DND-41 (cell line): ENCODE data around the gene AKAP8.
A peak's percentile ranks its signal among the peaks of the same experiment; 100 is the strongest.

ENCODE experiments used
- ATAC-seq: fragments of 200-7000 bp; cut with Tn5 transposase; 3 replicates; pipeline ENCODE4 v1.9.1; 2021; ENCODE audit warnings: low read depth; ENCODE audit not compliant: insufficient read depth
- DNase-seq: peaks from one replicate; pipeline ENCODE4 v3.0.0-alpha.2; 2020
- H2AFZ ChIP-seq: 2 replicates; pipeline ENCODE4 v1.6.0; 2012; ENCODE audit warnings: low read depth, low read length
- H3K27ac ChIP-seq: 2 replicates; pipeline ENCODE4 v1.5.1; 2012; ENCODE audit warnings: low read length, inconsistent platforms
- H3K27me3 ChIP-seq: fragments of 200-600 bp; sonication (generic); 2 replicates; pipeline ENCODE4 v1.6.0; 2012; ENCODE audit warnings: low read length, mild to moderate bottlenecking, inconsistent platforms; ENCODE audit not compliant: insufficient read depth, poor library complexity
- H3K36me3 ChIP-seq: 2 replicates; pipeline ENCODE4 v1.5.1; 2012; ENCODE audit warnings: low read length, inconsistent platforms; ENCODE audit not compliant: insufficient read depth
- H3K4me1 ChIP-seq: 2 replicates; pipeline ENCODE4 v1.5.1; 2012; ENCODE audit warnings: mild to moderate bottlenecking, low read length; ENCODE audit not compliant: insufficient read depth
- H3K4me2 ChIP-seq: 2 replicates; pipeline ENCODE4 v1.6.0; 2012; ENCODE audit warnings: mild to moderate bottlenecking, moderate library complexity, low read length, inconsistent platforms; ENCODE audit not compliant: insufficient read depth
- H3K4me3 ChIP-seq, 2 experiments: fragments of 200-600 bp in 1 of 2; shearing (Covaris generic) in 1 of 2; 2 replicates each; pipeline ENCODE4 v1.5.1; 2012 to 2016; ENCODE audit warnings: inconsistent platforms in 2 of 2, low read length in 2 of 2, mild to moderate bottlenecking in 2 of 2, low read depth in 1 of 2, moderate library complexity in 1 of 2
- H3K79me2 ChIP-seq: 2 replicates; pipeline ENCODE4 v1.6.0; 2012; ENCODE audit warnings: low read length, inconsistent platforms; ENCODE audit not compliant: insufficient read depth
- H3K9ac ChIP-seq: 2 replicates; pipeline ENCODE4 v1.6.0; 2012; ENCODE audit warnings: low read depth, mild to moderate bottlenecking, inconsistent platforms, low read length, moderate library complexity
- H3K9me3 ChIP-seq: 2 replicates; pipeline ENCODE4 v1.5.1; 2012; ENCODE audit warnings: low read length, moderate library complexity, mild to moderate bottlenecking, inconsistent platforms; ENCODE audit not compliant: insufficient read depth, severe bottlenecking
- H4K20me1 ChIP-seq: 2 replicates; pipeline ENCODE4 v1.6.0; 2012; ENCODE audit warnings: low read length; ENCODE audit not compliant: insufficient read depth
- CTCF ChIP-seq: IDR thresholded peaks from 2 replicates; pipeline ENCODE4 v1.5.1; 2012; ENCODE audit warnings: borderline replicate concordance, low read length, moderate library complexity, mild to moderate bottlenecking; ENCODE audit not compliant: poor library complexity, severe bottlenecking; ENCODE audit errors: extremely low read depth
- EZH2 ChIP-seq: IDR thresholded peaks from 3 replicates; pipeline ENCODE4 v1.6.1; 2012; ENCODE audit warnings: borderline replicate concordance, low read depth, mild to moderate bottlenecking, moderate library complexity, low read length, inconsistent platforms; ENCODE audit not compliant: severe bottlenecking

The AKAP8 gene

GRCh38 chr19:15379083-15379998, at the start of gene AKAP8:
Gene AKAP8 (minus strand): TSS chr19:15379787. CDS start chr19:15379731, 56 bp downstream.
- ATAC-seq (peak; percentile 84), DNase-seq (peak; percentile 99)
- Histone ChIP-seq H3K9me3 (no peaks in the 10 kb centered on the region), H3K36me3 (peaks cover 21% of the 10 kb centered on the region), H3K4me2 (peak within 1 kb of the TSS; percentile 80), H4K20me1 (peaks cover 38% of the 10 kb centered on the region), H3K27ac (peak within 1 kb of the TSS; percentile 100), H3K79me2 (peaks cover 64% of the 10 kb centered on the region), H3K4me1 (peaks cover 45% of the 10 kb centered on the region), H3K27me3 (no peaks in the 10 kb centered on the region), H3K4me3 (peak within 1 kb of the TSS; percentile 99), H3K9ac (peak within 1 kb of the TSS; percentile 93), H2AFZ (peak within 1 kb of the TSS; percentile 98)
- TF ChIP-seq EZH2 (no peak), CTCF (no peak)

GRCh38 chr19:15427991-15428471, 48.4 kb upstream of the AKAP8 start:
- DNase-seq (no peak), ATAC-seq (no peak)
- H3K4me1 ChIP-seq, result peaks cover 32% of the 10 kb centered on the region
- TF ChIP-seq CTCF, result no peak
- TF ChIP-seq EZH2, result no peak
- H3K36me3 ChIP-seq, result peaks cover 79% of the 10 kb centered on the region
- peaks cover 56% of the 10 kb centered on the region for H4K20me1 ChIP-seq
- peaks cover 58% of the 10 kb centered on the region for H3K79me2 ChIP-seq
- H3K4me2 ChIP-seq, result no peak overlapping the region
- no peak overlapping the region for H3K27ac ChIP-seq
- no peak overlapping the region for H2AFZ ChIP-seq
- H3K9ac ChIP-seq, result no peak overlapping the region
- no peak overlapping the region for H3K4me3 ChIP-seq
- no peaks in the 10 kb centered on the region for H3K9me3 ChIP-seq
- H3K27me3 ChIP-seq, result no peaks in the 10 kb centered on the region

- H3K36me3 ChIP-seq, result peaks cover 86% of the 10 kb centered on the region
- H4K20me1 ChIP-seq, result peaks cover 56% of the 10 kb centered on the region
These were observed 47.7 kb upstream of the AKAP8 start for GRCh38 chr19:15427350-15427700.

More at GRCh38 chr19:15427350-15427700, 47.7 kb upstream of the AKAP8 start:
- Histone ChIP-seq H3K9me3 (no peaks in the 10 kb centered on the region), H2AFZ (no peak overlapping the region), H3K27me3 (no peaks in the 10 kb centered on the region), H3K79me2 (peaks cover 53% of the 10 kb centered on the region), H3K9ac (no peak overlapping the region), H3K4me2 (no peak overlapping the region), H3K4me1 (peaks cover 28% of the 10 kb centered on the region), H3K27ac (no peak overlapping the region), H3K4me3 (no peak overlapping the region)
- TF ChIP-seq CTCF, result no peak
- ATAC-seq (no peak), DNase-seq (no peak)
